H9 (cell line): ENCODE measurements around the gene OR1L4. TPM values are rescaled to one million over a fixed set of nuclear protein-coding genes. Genes with fewer than 3 reads are reported as not detected.

Experiments used
- DNase-seq: peaks from one replicate; pipeline ENCODE4 v3.0.0-alpha.2; 2017
- H2AFZ ChIP-seq: one replicate; pipeline ENCODE4 v1.6.1; 2013; ENCODE audit warnings: mild to moderate bottlenecking, low read length, control low read depth, moderate library complexity
- H2AK5ac ChIP-seq: 2 replicates; pipeline ENCODE4 v1.6.1; 2013; ENCODE audit warnings: low read length, control low read depth, mixed read lengths; ENCODE audit not compliant: insufficient read length
- H2BK120ac ChIP-seq: one replicate; pipeline ENCODE4 v1.6.1; 2013; ENCODE audit warnings: low read depth, mild to moderate bottlenecking, low read length, control low read depth, inconsistent platforms; ENCODE audit not compliant: poor library complexity, severe bottlenecking
- H2BK12ac ChIP-seq: 2 replicates; pipeline ENCODE4 v1.6.1; 2013; ENCODE audit warnings: low read length, control low read depth, mixed read lengths, low read depth; ENCODE audit not compliant: insufficient read length
- H2BK15ac ChIP-seq: 2 replicates; pipeline ENCODE4 v1.6.1; 2013; ENCODE audit warnings: low read depth, low read length, control low read depth
- H2BK20ac ChIP-seq: one replicate; pipeline ENCODE4 v1.6.1; 2013; ENCODE audit warnings: low read depth, mild to moderate bottlenecking, low read length, control low read depth, inconsistent platforms; ENCODE audit not compliant: poor library complexity, severe bottlenecking
- H2BK5ac ChIP-seq: 2 replicates; pipeline ENCODE4 v1.6.1; 2013; ENCODE audit warnings: low read length, control low read depth, mixed read lengths; ENCODE audit not compliant: insufficient read length
- H3K14ac ChIP-seq: 2 replicates; pipeline ENCODE4 v1.6.1; 2013; ENCODE audit warnings: low read length, control low read depth; ENCODE audit not compliant: insufficient read depth
- H3K18ac ChIP-seq: 2 replicates; pipeline ENCODE4 v1.6.1; 2013; ENCODE audit warnings: low read depth, mild to moderate bottlenecking, mixed read lengths, low read length, control low read depth; ENCODE audit not compliant: insufficient read length
- H3K23ac ChIP-seq: 2 replicates; pipeline ENCODE4 v1.6.1; 2013; ENCODE audit warnings: low read length, control low read depth, mixed read lengths, low read depth; ENCODE audit not compliant: insufficient read length
- H3K23me2 ChIP-seq: 2 replicates; pipeline ENCODE4 v1.6.1; 2013; ENCODE audit warnings: low read depth, mild to moderate bottlenecking, mixed read lengths, low read length, control low read depth; ENCODE audit not compliant: insufficient read length, poor library complexity, severe bottlenecking
- H3K27ac ChIP-seq: 2 replicates; pipeline ENCODE4 v1.5.1; 2013; ENCODE audit warnings: low read length, control low read depth, mixed read lengths, low read depth; ENCODE audit not compliant: insufficient read length
- H3K27me3 ChIP-seq: 2 replicates; pipeline ENCODE4 v1.6.1; 2013; ENCODE audit warnings: low read length, control low read depth, inconsistent platforms; ENCODE audit not compliant: insufficient read depth
- H3K4ac ChIP-seq: 2 replicates; pipeline ENCODE4 v1.6.1; 2013; ENCODE audit warnings: low read depth, mild to moderate bottlenecking, control low read depth, inconsistent platforms, low read length, moderate library complexity
- H3K4me1 ChIP-seq: 2 replicates; pipeline ENCODE4 v1.6.1; 2013; ENCODE audit warnings: low read length, control low read depth, inconsistent platforms; ENCODE audit not compliant: insufficient read depth
- H3K4me2 ChIP-seq: 2 replicates; pipeline ENCODE4 v1.6.1; 2013; ENCODE audit warnings: low read length, control low read depth, mixed read lengths; ENCODE audit not compliant: insufficient read length, insufficient read depth
- H3K56ac ChIP-seq: 2 replicates; pipeline ENCODE4 v1.6.1; 2013; ENCODE audit warnings: low read depth, mild to moderate bottlenecking, mixed read lengths, low read length, control low read depth; ENCODE audit not compliant: insufficient read length
- H3K79me1 ChIP-seq: 2 replicates; pipeline ENCODE4 v1.6.1; 2013; ENCODE audit warnings: low read depth, mild to moderate bottlenecking, moderate library complexity, low read length, control low read depth, inconsistent platforms; ENCODE audit not compliant: insufficient read depth, poor library complexity, severe bottlenecking
- H3K79me2 ChIP-seq: 2 replicates; pipeline ENCODE4 v1.6.1; 2013; ENCODE audit warnings: low read length, control low read depth, inconsistent platforms; ENCODE audit not compliant: insufficient read depth
- H3K9ac ChIP-seq: 2 replicates; pipeline ENCODE4 v1.6.1; 2013; ENCODE audit warnings: low read length, control low read depth, mixed read lengths; ENCODE audit not compliant: insufficient read length; ENCODE audit errors: extremely low read depth
- H3K9me3 ChIP-seq: one replicate; pipeline ENCODE4 v1.6.1; 2013; ENCODE audit warnings: low read depth, low read length, inconsistent platforms; ENCODE audit not compliant: control insufficient read depth
- H3T11ph ChIP-seq: one replicate; pipeline ENCODE4 v1.6.1; 2013; ENCODE audit warnings: mild to moderate bottlenecking, low read length, control low read depth, inconsistent platforms
- H4K20me1 ChIP-seq: one replicate; pipeline ENCODE4 v1.6.1; 2013; ENCODE audit not compliant: control insufficient read depth, insufficient read length, insufficient read depth
- H4K5ac ChIP-seq: 2 replicates; pipeline ENCODE4 v1.6.1; 2013; ENCODE audit warnings: low read depth, mild to moderate bottlenecking, mixed read lengths, low read length, control low read depth; ENCODE audit not compliant: insufficient read length
- H4K8ac ChIP-seq: replicated peaks from 2 replicates; pipeline ENCODE4 v1.6.1; 2013; ENCODE audit warnings: low read length, control low read depth, mixed read lengths, low read depth; ENCODE audit not compliant: insufficient read length
- H4K91ac ChIP-seq: 2 replicates; pipeline ENCODE4 v1.6.1; 2013; ENCODE audit warnings: low read depth, mild to moderate bottlenecking, moderate library complexity, mixed read lengths, low read length, control low read depth; ENCODE audit not compliant: insufficient read length
- H3K27ac Mint-ChIP-seq, 3 experiments: 2 replicates in 2 of 3; 3 replicates in 1 of 3; pipeline ENCODE4 v1.8.0; 2020 to 2021; ENCODE audit warnings: mixed read lengths in 3 of 3, mild to moderate bottlenecking in 1 of 3, moderate library complexity in 1 of 3
- H3K27me3 Mint-ChIP-seq: 2 replicates; pipeline ENCODE4 v1.8.0; 2021; ENCODE audit warnings: low read depth, mild to moderate bottlenecking, moderate library complexity, mixed read lengths
- H3K36me3 Mint-ChIP-seq, 3 experiments: 2 replicates in 2 of 3; 3 replicates in 1 of 3; pipeline ENCODE4 v1.8.0; 2020 to 2021; ENCODE audit warnings: low read depth in 3 of 3, mixed read lengths in 3 of 3; ENCODE audit not compliant: insufficient read depth in 1 of 3
- H3K4me1 Mint-ChIP-seq, 2 experiments: 2 replicates each; pipeline ENCODE4 v1.8.0; 2020; ENCODE audit warnings: mixed read lengths in 2 of 2
- H3K4me3 Mint-ChIP-seq, 2 experiments: 2 replicates in 1 of 2; 3 replicates in 1 of 2; pipeline ENCODE4 v1.8.0; 2020 to 2021; ENCODE audit warnings: mild to moderate bottlenecking in 2 of 2, mixed read lengths in 2 of 2, moderate library complexity in 1 of 2
- H3K9me3 Mint-ChIP-seq, 2 experiments: 2 replicates in 1 of 2; 3 replicates in 1 of 2; pipeline ENCODE4 v1.8.0; 2020; ENCODE audit warnings: mild to moderate bottlenecking in 2 of 2, mixed read lengths in 2 of 2, moderate library complexity in 1 of 2
- WGBS: extraction: QIAGEN DNeasy Blood & Tissue Kit; methylation state at CpG from one replicate; pipeline ENCODE4 v1.1.7; 2013; ENCODE audit warnings: missing lambda C conversion rate, low lambda C conversion rate, mixed read lengths; ENCODE audit not compliant: insufficient read length; ENCODE audit errors: extremely low coverage; 5-methylcytosine and 5-hydroxymethylcytosine counted together
- total RNA-seq: library from RNA; stranded (reverse); gene quantifications from 2 replicates; pipeline ENCODE4 v1.2.1, GENCODE V29; 2021
- TF ChIP-seq, protein P1 (sequence below): fragments of 200-600 bp; sonication (generic); conservative IDR thresholded peaks from 3 replicates; pipeline ENCODE4 v1.8.0; 2021; ENCODE audit warnings: antibody characterized with exemption, mild to moderate bottlenecking

OR1L4 gene
- total RNA-seq, 1 experiment from 2014 or later, result not detected

DNA sequence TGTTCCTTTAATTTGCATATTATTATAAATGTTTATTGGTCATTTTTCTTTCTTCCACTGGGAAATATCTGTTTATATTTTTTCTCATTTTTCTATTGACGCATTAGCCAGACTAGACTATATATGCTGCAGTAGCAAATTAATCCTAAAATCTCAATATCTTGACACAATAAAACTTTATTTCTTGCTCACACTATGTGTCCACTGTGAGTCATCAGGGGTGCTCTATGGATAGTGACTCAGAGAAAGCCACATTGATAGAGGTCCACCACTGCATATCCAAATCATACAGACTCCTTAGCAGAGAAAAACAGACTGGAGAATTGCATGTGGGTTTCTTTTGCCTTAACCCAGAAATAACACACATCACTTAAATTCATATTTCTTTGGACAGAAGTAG is 28.1 kb upstream of the OR1L4 start:
- Histone ChIP-seq H3K56ac (no peak overlapping the region), H3K18ac (no peak overlapping the region), H3K79me2 (no peaks in the 10 kb centered on the region), H3K23me2 (no peaks in the 10 kb centered on the region), H2BK20ac (no peak overlapping the region), H2AK5ac (no peak overlapping the region), H2BK12ac (no peak overlapping the region), H2BK5ac (no peak overlapping the region), H4K91ac (no peak overlapping the region), H4K20me1 (no peaks in the 10 kb centered on the region), H2AFZ (no peak overlapping the region), H4K5ac (no peak overlapping the region), H3K9ac (no peak overlapping the region), H3K27ac (no peak overlapping the region), H4K8ac (no peak overlapping the region), H3K4me2 (no peak overlapping the region), H3K4ac (no peak overlapping the region), H3K27me3 (no peaks in the 10 kb centered on the region), H3K4me1 (no peaks in the 10 kb centered on the region), H2BK120ac (no peak overlapping the region), H3K14ac (no peak overlapping the region), H2BK15ac (no peak overlapping the region), H3K79me1 (no peaks in the 10 kb centered on the region), H3K9me3 (peaks cover 45% of the 10 kb centered on the region), H3K23ac (no peak overlapping the region), H3T11ph (no peak overlapping the region)
- H3K4me1 Mint-ChIP-seq, result no peaks in the 10 kb centered on the region
- no peak overlapping the region for H3K27ac Mint-ChIP-seq
- no peaks in the 10 kb centered on the region for H3K27me3 Mint-ChIP-seq
- no CpG with 5 or more reads among the region's 1 CpG for WGBS
- no peak overlapping the region for H3K4me3 Mint-ChIP-seq
- no peak for DNase-seq
- peaks cover under 1 to 3% (median under 1%) of the 10 kb centered on the region in 3 experiments; a peak in 3 of 7 replicates for H3K36me3 Mint-ChIP-seq
- TF ChIP-seq, protein P1, sequence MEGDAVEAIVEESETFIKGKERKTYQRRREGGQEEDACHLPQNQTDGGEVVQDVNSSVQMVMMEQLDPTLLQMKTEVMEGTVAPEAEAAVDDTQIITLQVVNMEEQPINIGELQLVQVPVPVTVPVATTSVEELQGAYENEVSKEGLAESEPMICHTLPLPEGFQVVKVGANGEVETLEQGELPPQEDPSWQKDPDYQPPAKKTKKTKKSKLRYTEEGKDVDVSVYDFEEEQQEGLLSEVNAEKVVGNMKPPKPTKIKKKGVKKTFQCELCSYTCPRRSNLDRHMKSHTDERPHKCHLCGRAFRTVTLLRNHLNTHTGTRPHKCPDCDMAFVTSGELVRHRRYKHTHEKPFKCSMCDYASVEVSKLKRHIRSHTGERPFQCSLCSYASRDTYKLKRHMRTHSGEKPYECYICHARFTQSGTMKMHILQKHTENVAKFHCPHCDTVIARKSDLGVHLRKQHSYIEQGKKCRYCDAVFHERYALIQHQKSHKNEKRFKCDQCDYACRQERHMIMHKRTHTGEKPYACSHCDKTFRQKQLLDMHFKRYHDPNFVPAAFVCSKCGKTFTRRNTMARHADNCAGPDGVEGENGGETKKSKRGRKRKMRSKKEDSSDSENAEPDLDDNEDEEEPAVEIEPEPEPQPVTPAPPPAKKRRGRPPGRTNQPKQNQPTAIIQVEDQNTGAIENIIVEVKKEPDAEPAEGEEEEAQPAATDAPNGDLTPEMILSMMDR, result no peak
- peaks cover 53 to 76% of the 10 kb centered on the region in 2 experiments for H3K9me3 Mint-ChIP-seq
